Measurements from ENCODE around the gene PTPN7. TPM values are rescaled to one million over a fixed set of nuclear protein-coding genes. Genes with fewer than 3 reads are reported as not detected.

Gene PTPN7
- total and polyA plus RNA-seq, 2 of the 13 experiments (the other 11 are each of a cell fraction or from before 2014, with no cell fraction given) = not detected

DNA sequence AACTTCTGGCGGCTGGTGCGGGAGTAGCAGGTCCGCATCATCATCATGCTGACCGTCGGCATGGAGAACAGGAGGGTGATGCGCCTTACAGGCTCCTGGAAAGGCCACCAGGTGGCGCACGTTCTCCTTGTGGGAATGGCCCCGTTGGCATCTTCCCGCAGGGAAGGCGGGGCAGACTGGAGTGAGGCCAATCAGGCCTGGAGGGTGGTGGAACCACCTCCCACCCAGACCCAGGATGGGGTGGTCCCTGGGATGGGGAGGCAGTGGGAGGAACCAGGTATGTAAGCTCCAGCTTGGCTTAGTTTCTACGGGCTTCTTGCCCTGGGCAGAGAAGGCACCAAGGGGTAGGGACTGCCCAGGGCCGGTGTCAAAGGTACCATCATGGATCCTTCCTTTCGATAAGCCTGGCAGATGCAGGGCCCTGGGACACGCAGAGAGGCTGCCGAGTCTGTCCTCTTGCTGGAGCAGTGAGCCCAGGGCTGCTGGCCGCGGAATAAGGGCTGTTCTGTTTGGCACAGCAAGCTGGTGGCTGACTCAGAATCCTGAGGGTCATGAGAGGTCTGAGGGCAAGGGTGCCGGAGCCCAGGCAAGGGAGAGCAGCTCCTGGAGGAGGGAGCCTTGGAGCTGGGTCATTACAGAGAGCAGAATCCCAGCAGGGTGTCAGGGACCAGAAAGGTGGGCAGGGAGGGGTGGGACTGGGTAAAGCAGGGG, 24.5 kb upstream of the PTPN7 start (continued):
- TF ChIP-seq ZNF10 (CRISPR knock-in tag; IDR thresholded peaks at IDR 0.05; ENCODE audit: borderline replicate concordance, low read depth) = no peak
- TF ChIP-seq TAF15 (IDR thresholded peaks at IDR 0.05; ENCODE audit: low read depth, low read length, poor library complexity, severe bottlenecking) = no peak
- TF ChIP-seq PHF5A (CRISPR knock-in tag; IDR thresholded peaks at IDR 0.05; ENCODE audit: low read depth, unreplicated experiment) = no peak
- TF ChIP-seq, protein P1, sequence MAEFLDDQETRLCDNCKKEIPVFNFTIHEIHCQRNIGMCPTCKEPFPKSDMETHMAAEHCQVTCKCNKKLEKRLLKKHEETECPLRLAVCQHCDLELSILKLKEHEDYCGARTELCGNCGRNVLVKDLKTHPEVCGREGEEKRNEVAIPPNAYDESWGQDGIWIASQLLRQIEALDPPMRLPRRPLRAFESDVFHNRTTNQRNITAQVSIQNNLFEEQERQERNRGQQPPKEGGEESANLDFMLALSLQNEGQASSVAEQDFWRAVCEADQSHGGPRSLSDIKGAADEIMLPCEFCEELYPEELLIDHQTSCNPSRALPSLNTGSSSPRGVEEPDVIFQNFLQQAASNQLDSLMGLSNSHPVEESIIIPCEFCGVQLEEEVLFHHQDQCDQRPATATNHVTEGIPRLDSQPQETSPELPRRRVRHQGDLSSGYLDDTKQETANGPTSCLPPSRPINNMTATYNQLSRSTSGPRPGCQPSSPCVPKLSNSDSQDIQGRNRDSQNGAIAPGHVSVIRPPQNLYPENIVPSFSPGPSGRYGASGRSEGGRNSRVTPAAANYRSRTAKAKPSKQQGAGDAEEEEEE (CRISPR knock-in tag; IDR thresholded peaks at IDR 0.05; ENCODE audit: borderline replicate concordance) = no peak
- no peak for TF ChIP-seq ZNF839 (CRISPR knock-in tag; IDR thresholded peaks at IDR 0.05; ENCODE audit: borderline replicate concordance)
- no peak for TF ChIP-seq RNF219 (CRISPR knock-in tag; IDR thresholded peaks at IDR 0.05)
- TF ChIP-seq ZBTB8A (CRISPR knock-in tag; IDR thresholded peaks at IDR 0.05; ENCODE audit: borderline replicate concordance, low read depth) = no peak
- TF ChIP-seq ZNF331 (CRISPR knock-in tag; IDR thresholded peaks at IDR 0.05) = 0 out of 2 replicates have a peak, but pooled peaks have one; percentile 12
- TF ChIP-seq ZNF430 (CRISPR knock-in tag; IDR thresholded peaks at IDR 0.05) = no peak
- TF ChIP-seq SMC3 (IDR thresholded peaks at IDR 0.05; ENCODE audit: low read length) = peak; percentile 38
- TF ChIP-seq ZNF768 (CRISPR knock-in tag; IDR thresholded peaks at IDR 0.05) = no peak
- no peak for TF ChIP-seq HMGXB4 (CRISPR knock-in tag; IDR thresholded peaks at IDR 0.05; ENCODE audit: borderline replicate concordance in 1 of 2, low read depth in 1 of 2)
- TF ChIP-seq TEAD3 (CRISPR knock-in tag; optimal IDR thresholded peaks at IDR 0.05; ENCODE audit: borderline replicate concordance) = peak; percentile 49
- TF ChIP-seq, protein P2, sequence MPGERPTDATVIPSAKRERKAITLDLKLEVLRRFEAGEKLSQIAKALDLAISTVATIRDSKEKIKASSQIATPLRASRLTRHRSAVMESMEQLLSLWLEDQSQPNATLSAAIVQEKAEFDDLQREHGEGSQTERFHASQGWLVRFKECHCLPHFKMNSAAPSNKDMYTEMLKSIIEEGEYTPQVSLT (CRISPR knock-in tag; IDR thresholded peaks at IDR 0.05; ENCODE audit: borderline replicate concordance, low read depth) = no peak
- no peak for TF ChIP-seq DMAP1 (CRISPR knock-in tag; IDR thresholded peaks at IDR 0.05)
- no peak for TF ChIP-seq HNRNPLL (IDR thresholded peaks at IDR 0.05; ENCODE audit: low read depth, low read length, poor library complexity, severe bottlenecking)
- TF ChIP-seq ZNF296 (CRISPR knock-in tag; conservative IDR thresholded peaks at IDR 0.05) = no peak
- TF ChIP-seq ZNF101 (CRISPR knock-in tag; IDR thresholded peaks at IDR 0.05; ENCODE audit: borderline replicate concordance, low read depth) = no peak
- no peak for TF ChIP-seq POLR2A (IDR thresholded peaks at IDR 0.05; ENCODE audit: insufficient read depth in 1 of 2, low read depth in 2 of 2, low read length in 2 of 2)
- no peak for TF ChIP-seq ZFP36 (IDR thresholded peaks at IDR 0.05; ENCODE audit: borderline replicate concordance, low read depth, low read length, partially characterized antibody)
- TF ChIP-seq, protein P3, sequence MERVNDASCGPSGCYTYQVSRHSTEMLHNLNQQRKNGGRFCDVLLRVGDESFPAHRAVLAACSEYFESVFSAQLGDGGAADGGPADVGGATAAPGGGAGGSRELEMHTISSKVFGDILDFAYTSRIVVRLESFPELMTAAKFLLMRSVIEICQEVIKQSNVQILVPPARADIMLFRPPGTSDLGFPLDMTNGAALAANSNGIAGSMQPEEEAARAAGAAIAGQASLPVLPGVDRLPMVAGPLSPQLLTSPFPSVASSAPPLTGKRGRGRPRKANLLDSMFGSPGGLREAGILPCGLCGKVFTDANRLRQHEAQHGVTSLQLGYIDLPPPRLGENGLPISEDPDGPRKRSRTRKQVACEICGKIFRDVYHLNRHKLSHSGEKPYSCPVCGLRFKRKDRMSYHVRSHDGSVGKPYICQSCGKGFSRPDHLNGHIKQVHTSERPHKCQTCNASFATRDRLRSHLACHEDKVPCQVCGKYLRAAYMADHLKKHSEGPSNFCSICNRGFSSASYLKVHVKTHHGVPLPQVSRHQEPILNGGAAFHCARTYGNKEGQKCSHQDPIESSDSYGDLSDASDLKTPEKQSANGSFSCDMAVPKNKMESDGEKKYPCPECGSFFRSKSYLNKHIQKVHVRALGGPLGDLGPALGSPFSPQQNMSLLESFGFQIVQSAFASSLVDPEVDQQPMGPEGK (CRISPR knock-in tag; IDR thresholded peaks at IDR 0.05) = 0 out of 2 replicates have a peak, but pooled peaks have one; percentile 14
